Measurements from ENCODE around the gene RNF182.
"Not testable (repeated sequence)": the region's sequence is repeated elsewhere in the genome, so short reads cannot be mapped to it uniquely, and the experiment has no call there.

Gene RNF182

GRCh38 chr6:13972602-13973001, 47.9 kb downstream of the RNF182 start:
- peaks cover 21% of the 10 kb centered on the region for H3K9me3 Mint-ChIP-seq
- H3K27ac Mint-ChIP-seq; H3K36me3 Mint-ChIP-seq (ENCODE audit: low read depth); H3K4me1 Mint-ChIP-seq (ENCODE audit: low read depth); H3K4me3 Mint-ChIP-seq: not testable (repeated sequence)
- H3K27me3 Mint-ChIP-seq: peaks cover 34% of the 10 kb centered on the region

- not testable (repeated sequence) for H3K4me1 Mint-ChIP-seq (ENCODE audit: low read depth); H3K4me3 Mint-ChIP-seq; H3K27ac Mint-ChIP-seq; H3K36me3 Mint-ChIP-seq (ENCODE audit: low read depth)
- peaks cover 21% of the 10 kb centered on the region for H3K9me3 Mint-ChIP-seq
- H3K27me3 Mint-ChIP-seq: peaks cover 29% of the 10 kb centered on the region
Observed at GRCh38 chr6:13973422-13973821, 48.7 kb downstream of the RNF182 start.

- Mint-ChIP-seq H3K27me3 (peaks cover 28% of the 10 kb centered on the region), H3K36me3 (ENCODE audit: low read depth) (no peaks in the 10 kb centered on the region)
Observed at GRCh38 chr6:13978102-13978640, 53.4 kb downstream of the RNF182 start.

GRCh38 chr6:13978787-13979186, 54.0 kb downstream of the RNF182 start:
- H3K27me3 Mint-ChIP-seq: peaks cover 34% of the 10 kb centered on the region
- peaks cover 1% of the 10 kb centered on the region for H3K9me3 Mint-ChIP-seq
- no peak overlapping the region for H3K4me3 Mint-ChIP-seq
- H3K36me3 Mint-ChIP-seq (ENCODE audit: low read depth): no peaks in the 10 kb centered on the region
- no peaks in the 10 kb centered on the region for H3K4me1 Mint-ChIP-seq (ENCODE audit: low read depth)
- no peak overlapping the region for H3K27ac Mint-ChIP-seq

More at GRCh38 chr6:13978102-13978640, 53.4 kb downstream of the RNF182 start:
- H3K27ac Mint-ChIP-seq: no peak overlapping the region
- no peak overlapping the region for H3K4me3 Mint-ChIP-seq
- peaks cover 7% of the 10 kb centered on the region for H3K9me3 Mint-ChIP-seq
- no peaks in the 10 kb centered on the region for H3K4me1 Mint-ChIP-seq (ENCODE audit: low read depth)

- Mint-ChIP-seq H3K27ac (no peak overlapping the region), H3K36me3 (ENCODE audit: low read depth) (no peaks in the 10 kb centered on the region), H3K4me1 (ENCODE audit: low read depth) (no peaks in the 10 kb centered on the region), H3K4me3 (no peak overlapping the region), H3K27me3 (peaks cover 41% of the 10 kb centered on the region), H3K9me3 (no peaks in the 10 kb centered on the region)
Observed at GRCh38 chr6:13979284-13980171, 54.8 kb downstream of the RNF182 start.

- no peaks in the 10 kb centered on the region for H3K4me1 Mint-ChIP-seq (ENCODE audit: low read depth)
- peaks cover 35% of the 10 kb centered on the region for H3K27me3 Mint-ChIP-seq
- H3K9me3 Mint-ChIP-seq: no peaks in the 10 kb centered on the region
- H3K36me3 Mint-ChIP-seq (ENCODE audit: low read depth): no peaks in the 10 kb centered on the region
- no peak overlapping the region for H3K4me3 Mint-ChIP-seq
- H3K27ac Mint-ChIP-seq: no peak overlapping the region
Observed at GRCh38 chr6:13980534-13980933, 55.8 kb downstream of the RNF182 start.

- no peak overlapping the region for H3K4me3 Mint-ChIP-seq
- no peak overlapping the region for H3K27ac Mint-ChIP-seq
- H3K27me3 Mint-ChIP-seq: peaks cover 57% of the 10 kb centered on the region
- no peaks in the 10 kb centered on the region for H3K36me3 Mint-ChIP-seq (ENCODE audit: low read depth)
- H3K9me3 Mint-ChIP-seq: no peaks in the 10 kb centered on the region
- H3K4me1 Mint-ChIP-seq (ENCODE audit: low read depth): no peaks in the 10 kb centered on the region
Observed at GRCh38 chr6:13985663-13986325, 61.0 kb downstream of the RNF182 start.

GRCh38 chr6:13986700-13987399, 62.1 kb downstream of the RNF182 start:
- H3K4me3 Mint-ChIP-seq: no peak overlapping the region
- no peaks in the 10 kb centered on the region for H3K9me3 Mint-ChIP-seq
- H3K27ac Mint-ChIP-seq: no peak overlapping the region
- no peaks in the 10 kb centered on the region for H3K4me1 Mint-ChIP-seq (ENCODE audit: low read depth)
- H3K36me3 Mint-ChIP-seq (ENCODE audit: low read depth): no peaks in the 10 kb centered on the region
- H3K27me3 Mint-ChIP-seq: peaks cover 57% of the 10 kb centered on the region

GRCh38 chr6:13987400-13987865, 62.7 kb downstream of the RNF182 start:
- no peak overlapping the region for H3K4me3 Mint-ChIP-seq
- H3K9me3 Mint-ChIP-seq: no peaks in the 10 kb centered on the region
- H3K27ac Mint-ChIP-seq: no peak overlapping the region
- no peaks in the 10 kb centered on the region for H3K36me3 Mint-ChIP-seq (ENCODE audit: low read depth)
- no peaks in the 10 kb centered on the region for H3K4me1 Mint-ChIP-seq (ENCODE audit: low read depth)
- H3K27me3 Mint-ChIP-seq: peaks cover 51% of the 10 kb centered on the region

GRCh38 chr6:13988049-13988738, 63.4 kb downstream of the RNF182 start:
- Mint-ChIP-seq H3K4me3 (no peak overlapping the region), H3K36me3 (ENCODE audit: low read depth) (no peaks in the 10 kb centered on the region), H3K27me3 (peaks cover 46% of the 10 kb centered on the region), H3K9me3 (no peaks in the 10 kb centered on the region), H3K27ac (no peak overlapping the region), H3K4me1 (ENCODE audit: low read depth) (no peaks in the 10 kb centered on the region)

GRCh38 chr6:13988908-13989307, 64.2 kb downstream of the RNF182 start:
- H3K9me3 Mint-ChIP-seq: no peaks in the 10 kb centered on the region

GRCh38 chr6:13989496-13990144, 64.9 kb downstream of the RNF182 start:
- H3K9me3 Mint-ChIP-seq: no peaks in the 10 kb centered on the region
- no peak overlapping the region for H3K27ac Mint-ChIP-seq
- peaks cover 41% of the 10 kb centered on the region for H3K27me3 Mint-ChIP-seq

More at GRCh38 chr6:13988908-13989307, 64.2 kb downstream of the RNF182 start:
- H3K4me3 Mint-ChIP-seq: no peak overlapping the region
- peaks cover 44% of the 10 kb centered on the region for H3K27me3 Mint-ChIP-seq
- no peaks in the 10 kb centered on the region for H3K4me1 Mint-ChIP-seq (ENCODE audit: low read depth)
- no peak overlapping the region for H3K27ac Mint-ChIP-seq
- H3K36me3 Mint-ChIP-seq (ENCODE audit: low read depth): no peaks in the 10 kb centered on the region

GRCh38 chr6:13990796-13991195, 66.0 kb downstream of the RNF182 start:
- no peaks in the 10 kb centered on the region for H3K36me3 Mint-ChIP-seq (ENCODE audit: low read depth)
- H3K4me3 Mint-ChIP-seq: no peak overlapping the region
- no peaks in the 10 kb centered on the region for H3K9me3 Mint-ChIP-seq
- no peak overlapping the region for H3K27ac Mint-ChIP-seq
- H3K4me1 Mint-ChIP-seq (ENCODE audit: low read depth): no peaks in the 10 kb centered on the region
- H3K27me3 Mint-ChIP-seq: peaks cover 43% of the 10 kb centered on the region

More at GRCh38 chr6:13989496-13990144, 64.9 kb downstream of the RNF182 start:
- no peak overlapping the region for H3K4me3 Mint-ChIP-seq
- H3K4me1 Mint-ChIP-seq (ENCODE audit: low read depth): no peaks in the 10 kb centered on the region
- no peaks in the 10 kb centered on the region for H3K36me3 Mint-ChIP-seq (ENCODE audit: low read depth)

- H3K27me3 Mint-ChIP-seq: peaks cover 42% of the 10 kb centered on the region
- no peaks in the 10 kb centered on the region for H3K36me3 Mint-ChIP-seq (ENCODE audit: low read depth)
- H3K4me1 Mint-ChIP-seq (ENCODE audit: low read depth): no peaks in the 10 kb centered on the region
- H3K27ac Mint-ChIP-seq: no peak overlapping the region
- no peaks in the 10 kb centered on the region for H3K9me3 Mint-ChIP-seq
- no peak overlapping the region for H3K4me3 Mint-ChIP-seq
Observed at GRCh38 chr6:13991393-13991792, 66.6 kb downstream of the RNF182 start.

Measured in stimulated activated naive CD8-positive, alpha-beta T cell treated with anti-CD3 and anti-CD28 coated beads, Interleukin-15, Interleukin-2, amounts not matched to agents 100 ng/mL and 50 ng/mL, for 24 hours (primary cell).